ENCODE measurements around the gene PRPSAP1. TPM values are rescaled to one million over a fixed set of nuclear protein-coding genes. Genes with fewer than 3 reads are reported as not detected.

Gene PRPSAP1
- total RNA-seq, 1 donor from 2014 or later, result 60.2 TPM

- intact Hi-C loops (cut with DNase I), result no loop called here
- Histone ChIP-seq H3K4me3 (no peak overlapping the region), H3K27me3 (no peaks in the 10 kb centered on the region), H3K36me3 (no peaks in the 10 kb centered on the region), H3K27ac (no peak overlapping the region), H3K4me1 (no peaks in the 10 kb centered on the region), H3K9me3 (no peaks in the 10 kb centered on the region)
- peak; percentile 19 for ATAC-seq
- no peak for TF ChIP-seq CTCF (IDR thresholded peaks at IDR 0.05)
- DNase-seq, result no peak
These were observed 61.1 kb downstream of the PRPSAP1 start for GRCh38 chr17:76292567-76292966.

- DNase-seq, result no peak
- intact Hi-C loops (cut with DNase I), result loop anchor here (5.0 kb wide), 1 partner anchor 159 kb away; no protein-coding TSS in a partner anchor
- H3K4me1 ChIP-seq, result peaks cover 6% of the 10 kb centered on the region
- ATAC-seq, result no peak
- no peak overlapping the region for H3K27ac ChIP-seq
- no peaks in the 10 kb centered on the region for H3K9me3 ChIP-seq
- no peak for TF ChIP-seq CTCF (IDR thresholded peaks at IDR 0.05)
- no peak overlapping the region for H3K4me3 ChIP-seq
- H3K27me3 ChIP-seq, result no peaks in the 10 kb centered on the region
- H3K36me3 ChIP-seq, result no peaks in the 10 kb centered on the region
These were observed 71.9 kb downstream of the PRPSAP1 start for GRCh38 chr17:76281573-76282371.

GRCh38 chr17:76280650-76281049, 73.1 kb downstream of the PRPSAP1 start:
- no peak for TF ChIP-seq CTCF (IDR thresholded peaks at IDR 0.05)
- Histone ChIP-seq H3K9me3 (no peaks in the 10 kb centered on the region), H3K27ac (no peak overlapping the region), H3K4me1 (peaks cover 6% of the 10 kb centered on the region), H3K27me3 (no peaks in the 10 kb centered on the region), H3K4me3 (no peak overlapping the region), H3K36me3 (no peaks in the 10 kb centered on the region)
- intact Hi-C loops (cut with DNase I), result loop anchor here (5.0 kb wide), 1 partner anchor 158 kb away; no protein-coding TSS in a partner anchor
- ATAC-seq (no peak), DNase-seq (no peak)

- Histone ChIP-seq H3K9me3 (no peaks in the 10 kb centered on the region), H3K27me3 (no peaks in the 10 kb centered on the region), H3K36me3 (no peaks in the 10 kb centered on the region), H3K27ac (no peak overlapping the region), H3K4me1 (peaks cover 6% of the 10 kb centered on the region), H3K4me3 (no peak overlapping the region)
- no peak for ATAC-seq
- intact Hi-C loops (cut with DNase I), result loop anchor here (5.0 kb wide), 1 partner anchor 158 kb away; no protein-coding TSS in a partner anchor
- no peak for TF ChIP-seq CTCF (IDR thresholded peaks at IDR 0.05)
- no peak for DNase-seq
These were observed 73.9 kb downstream of the PRPSAP1 start for GRCh38 chr17:76279742-76280287.

- Histone ChIP-seq H3K36me3 (no peaks in the 10 kb centered on the region), H3K27me3 (no peaks in the 10 kb centered on the region), H3K4me3 (no peak overlapping the region), H3K4me1 (peaks cover 11% of the 10 kb centered on the region), H3K9me3 (no peaks in the 10 kb centered on the region), H3K27ac (no peak overlapping the region)
- DNase-seq (peak; percentile 94), ATAC-seq (peak; percentile 91)
- TF ChIP-seq CTCF (IDR thresholded peaks at IDR 0.05), result peak; percentile 98
- intact Hi-C loops (cut with DNase I), result no loop called here
These were observed 74.6 kb downstream of the PRPSAP1 start for GRCh38 chr17:76278952-76279741.
